ENCODE results near the gene DNAJB1. TPM values are rescaled to one million over a fixed set of nuclear protein-coding genes. Genes with fewer than 3 reads are reported as not detected.
"Not testable (repeated sequence)": the region's sequence is repeated elsewhere in the genome, so short reads cannot be mapped to it uniquely, and the experiment has no call there.

Gene DNAJB1
- polyA plus RNA-seq (2013, experiment 1 of 2; ENCODE audit: insufficient read length), result 67.6 TPM
- 72.2 TPM for polyA plus RNA-seq (2013, experiment 2 of 2; ENCODE audit: insufficient read length)

DNA sequence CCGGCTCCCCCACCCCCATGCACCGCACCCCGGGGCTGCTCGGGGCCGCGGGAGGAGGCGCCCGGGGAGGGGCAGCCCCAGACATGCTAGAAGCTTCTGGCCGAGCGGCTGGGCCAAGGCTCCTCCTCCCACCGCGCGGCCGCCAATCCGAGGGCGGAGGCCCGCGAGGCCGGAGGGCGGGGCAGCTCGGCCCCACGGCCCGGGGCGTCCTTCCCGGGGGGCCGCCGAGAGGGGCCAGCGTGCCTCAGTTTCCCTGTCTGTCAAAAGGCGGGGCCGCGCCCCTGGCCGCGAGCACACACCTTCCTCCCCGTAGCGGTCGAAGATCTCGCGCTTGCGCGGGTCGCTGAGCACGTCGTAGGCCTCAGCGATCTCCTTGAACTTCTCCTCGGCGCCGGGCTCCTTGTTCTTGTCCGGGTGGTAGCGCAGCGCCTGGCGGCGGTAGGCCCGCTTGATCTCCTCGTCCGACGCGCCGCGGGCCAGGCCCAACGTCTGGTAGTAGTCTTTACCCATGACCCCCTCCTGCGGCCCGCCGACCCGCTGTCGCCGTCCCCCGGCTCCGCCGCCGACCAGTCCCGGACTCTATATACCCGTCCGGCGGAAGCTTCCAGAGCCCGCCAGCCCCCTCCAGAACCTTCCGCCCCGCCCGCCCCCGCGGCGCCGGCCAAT is at the start of gene DNAJB1:
Gene DNAJB1, minus strand, starts transcription at position 558 of the 666 bp plus-strand sequence. Its CDS starts 48 bp downstream, at position 510.
- peak; percentile 80 for DNase-seq

DNA sequence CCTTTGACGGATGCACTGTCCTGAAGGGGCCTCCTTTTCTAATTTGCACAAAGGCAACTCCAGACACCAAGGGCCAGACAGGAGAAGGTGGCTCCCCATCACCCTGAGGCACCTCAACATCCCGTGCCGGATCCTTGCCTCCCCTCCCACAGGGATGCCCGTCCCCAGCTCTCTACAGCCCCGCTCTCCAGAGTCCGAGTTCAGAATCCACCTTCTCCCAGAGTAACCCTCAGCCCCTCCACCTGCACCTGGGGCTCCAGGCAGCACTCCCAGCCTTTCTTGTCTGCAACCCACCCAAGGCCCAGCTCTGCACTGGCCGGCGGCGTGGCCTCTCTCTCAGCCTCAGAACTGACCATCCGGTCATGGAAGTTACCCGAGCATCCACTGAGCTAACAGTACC is 48.9 kb upstream of the DNAJB1 start:
- no peak for DNase-seq

DNA sequence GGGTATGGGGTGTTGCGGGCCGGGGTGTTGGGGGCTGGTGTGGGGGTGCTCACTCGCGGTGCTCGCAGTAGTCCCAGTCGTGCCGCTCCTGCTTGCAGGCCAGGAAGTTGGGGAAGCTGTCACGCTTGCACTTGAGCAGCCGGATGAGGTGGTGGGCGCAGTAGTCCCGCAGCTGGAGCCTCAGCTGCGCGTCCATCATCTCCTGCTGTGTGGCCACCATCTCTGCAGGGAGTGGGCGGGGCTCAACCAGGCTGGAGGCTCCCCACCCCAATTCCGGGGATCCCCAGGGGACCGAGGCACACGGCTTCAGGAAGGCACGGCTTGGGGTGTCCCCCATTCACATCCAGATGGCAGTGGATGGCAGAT is 48.5 kb upstream of the DNAJB1 start:
- no peak for DNase-seq

DNA sequence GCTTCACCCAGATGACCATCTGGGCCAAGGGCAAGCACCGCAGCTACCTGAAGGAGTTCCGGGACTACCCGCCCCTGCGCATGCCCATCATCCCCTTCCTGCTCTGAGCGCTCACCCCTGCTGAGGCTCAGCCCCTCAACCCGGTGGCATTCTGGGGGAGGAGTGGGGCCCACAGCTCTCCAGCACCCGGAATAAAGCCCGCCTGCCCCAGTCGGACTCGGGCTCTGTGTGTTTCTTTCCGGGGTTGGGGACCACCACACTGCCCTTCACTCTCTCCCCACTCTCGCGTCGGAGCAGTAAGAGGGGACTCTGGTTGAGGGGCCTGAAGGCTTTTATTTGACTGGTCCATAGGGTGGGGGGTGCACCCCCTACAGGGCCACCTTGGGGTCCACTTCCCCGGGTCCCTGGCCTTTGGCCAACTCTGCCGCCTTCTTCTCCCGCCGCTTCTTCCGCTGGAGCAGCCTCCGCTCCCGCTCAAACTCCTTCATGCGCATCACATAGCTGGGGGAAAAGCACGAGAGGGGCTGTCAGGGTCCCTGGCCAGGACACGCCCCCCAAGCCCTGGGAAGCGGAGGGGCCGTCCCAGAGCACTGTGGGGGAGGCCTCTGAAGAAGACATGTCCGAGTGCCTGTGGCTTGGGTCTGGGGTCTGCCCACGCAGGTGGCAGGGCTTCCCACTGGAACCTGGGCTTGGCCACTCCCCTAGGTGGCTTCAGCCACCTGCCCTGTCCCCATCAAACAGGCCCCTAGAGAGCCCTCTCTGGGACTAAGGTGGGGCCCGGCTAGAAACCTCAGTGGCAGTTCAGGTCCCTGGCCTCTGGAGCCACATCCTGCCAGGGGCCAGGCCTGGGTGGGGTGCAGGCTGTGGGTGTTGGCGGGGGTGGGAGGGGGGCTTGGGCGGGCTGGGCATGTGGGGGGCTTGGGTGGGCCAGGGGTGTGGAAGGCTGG is 47.8 kb upstream of the DNAJB1 start:
- no peak for DNase-seq

DNA sequence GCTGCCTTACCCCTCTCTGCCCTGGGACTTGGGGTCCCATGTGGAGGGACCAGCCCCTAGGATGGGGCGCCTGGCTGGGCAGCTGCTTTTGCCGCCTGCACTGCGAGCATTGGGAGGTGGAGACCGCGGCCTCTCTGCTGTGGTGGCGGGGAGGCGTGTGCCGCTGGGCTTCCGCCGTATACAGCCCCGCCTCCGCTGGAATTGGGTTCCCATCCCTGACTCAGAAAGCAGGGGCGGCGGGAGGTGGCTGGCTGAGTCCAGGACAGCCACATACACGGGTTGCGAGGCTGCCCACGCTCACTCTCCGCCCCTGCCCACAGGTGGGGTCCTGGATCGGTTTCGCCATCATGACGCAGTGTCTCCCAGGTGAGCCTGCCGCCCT is 47.1 kb upstream of the DNAJB1 start:
- DNase-seq, result no peak

DNA sequence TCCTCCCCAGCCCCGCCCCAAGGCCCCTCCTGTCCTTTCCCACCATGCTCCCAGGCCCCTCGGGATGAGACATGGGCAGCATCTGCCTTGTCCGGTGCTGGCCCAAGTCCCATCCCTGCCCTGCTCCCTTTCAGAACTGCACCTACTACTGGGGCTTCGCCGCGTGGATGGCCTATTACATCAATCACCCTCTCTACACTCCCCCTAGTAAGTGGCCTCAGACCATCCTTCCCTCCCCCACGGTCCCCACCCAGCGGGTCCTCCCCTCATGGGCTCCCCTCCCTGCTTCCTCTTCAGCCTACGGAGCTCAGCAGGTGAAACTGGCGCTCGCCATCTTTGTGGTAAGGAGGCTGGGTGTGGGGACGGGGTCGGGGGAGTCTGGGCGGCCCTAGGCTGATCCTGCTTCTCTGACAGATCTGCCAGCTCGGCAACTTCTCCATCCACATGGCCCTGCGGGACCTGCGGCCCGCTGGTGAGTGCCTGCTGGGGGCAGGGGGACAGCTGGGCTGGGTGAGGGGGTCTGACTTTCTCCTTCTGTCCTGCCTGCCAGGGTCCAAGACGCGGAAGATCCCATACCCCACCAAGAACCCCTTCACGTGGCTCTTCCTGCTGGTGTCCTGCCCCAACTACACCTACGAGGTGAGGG is 46.6 kb upstream of the DNAJB1 start:
- DNase-seq, result not testable (repeated sequence)

DNA sequence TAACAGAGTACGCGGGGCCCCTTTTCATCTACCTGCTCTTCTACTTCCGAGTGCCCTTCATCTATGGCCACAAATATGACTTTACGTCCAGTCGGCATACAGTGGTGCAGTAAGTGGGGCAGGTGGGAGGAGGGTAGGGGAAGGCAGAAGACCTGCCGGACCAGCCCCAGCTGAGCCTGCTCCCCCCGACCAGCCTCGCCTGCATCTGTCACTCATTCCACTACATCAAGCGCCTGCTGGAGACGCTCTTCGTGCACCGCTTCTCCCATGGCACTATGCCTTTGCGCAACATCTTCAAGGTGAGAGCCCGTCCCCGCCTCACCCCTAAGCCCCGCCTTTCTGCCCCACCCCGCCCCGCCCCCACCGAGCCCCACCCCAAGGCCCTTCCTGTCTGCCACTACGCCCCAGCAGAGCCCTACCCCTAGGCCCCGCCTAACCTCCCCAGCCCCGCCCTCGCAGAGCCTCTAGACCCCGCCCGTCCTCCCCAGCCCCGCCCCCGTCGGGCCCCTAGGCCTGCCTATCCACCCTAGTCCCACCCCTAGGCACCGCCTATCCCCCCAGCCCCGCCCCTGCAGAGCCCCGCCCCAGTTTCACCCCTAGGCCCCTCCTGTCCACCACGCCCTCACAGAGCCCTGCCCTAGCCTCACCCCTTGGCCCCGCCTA is 45.9 kb upstream of the DNAJB1 start:
- DNase-seq, result no peak

DNA sequence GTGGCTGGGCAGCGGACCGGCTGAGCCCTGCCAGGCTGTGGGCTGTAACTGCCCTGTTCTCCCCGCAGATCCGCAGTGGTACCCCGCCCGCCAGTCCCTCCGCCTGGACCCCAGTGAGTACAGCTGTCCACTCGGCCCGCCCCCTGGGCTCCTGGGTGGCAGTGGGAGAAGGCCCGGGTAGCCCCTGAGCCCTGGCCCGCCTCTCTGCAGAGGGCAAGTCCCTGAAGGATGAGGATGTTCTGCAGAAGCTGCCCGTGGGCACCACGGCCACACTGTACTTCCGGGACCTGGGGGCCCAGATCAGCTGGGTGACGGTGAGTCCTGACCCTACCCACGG is 45.4 kb upstream of the DNAJB1 start:
- DNase-seq, result no peak

DNA sequence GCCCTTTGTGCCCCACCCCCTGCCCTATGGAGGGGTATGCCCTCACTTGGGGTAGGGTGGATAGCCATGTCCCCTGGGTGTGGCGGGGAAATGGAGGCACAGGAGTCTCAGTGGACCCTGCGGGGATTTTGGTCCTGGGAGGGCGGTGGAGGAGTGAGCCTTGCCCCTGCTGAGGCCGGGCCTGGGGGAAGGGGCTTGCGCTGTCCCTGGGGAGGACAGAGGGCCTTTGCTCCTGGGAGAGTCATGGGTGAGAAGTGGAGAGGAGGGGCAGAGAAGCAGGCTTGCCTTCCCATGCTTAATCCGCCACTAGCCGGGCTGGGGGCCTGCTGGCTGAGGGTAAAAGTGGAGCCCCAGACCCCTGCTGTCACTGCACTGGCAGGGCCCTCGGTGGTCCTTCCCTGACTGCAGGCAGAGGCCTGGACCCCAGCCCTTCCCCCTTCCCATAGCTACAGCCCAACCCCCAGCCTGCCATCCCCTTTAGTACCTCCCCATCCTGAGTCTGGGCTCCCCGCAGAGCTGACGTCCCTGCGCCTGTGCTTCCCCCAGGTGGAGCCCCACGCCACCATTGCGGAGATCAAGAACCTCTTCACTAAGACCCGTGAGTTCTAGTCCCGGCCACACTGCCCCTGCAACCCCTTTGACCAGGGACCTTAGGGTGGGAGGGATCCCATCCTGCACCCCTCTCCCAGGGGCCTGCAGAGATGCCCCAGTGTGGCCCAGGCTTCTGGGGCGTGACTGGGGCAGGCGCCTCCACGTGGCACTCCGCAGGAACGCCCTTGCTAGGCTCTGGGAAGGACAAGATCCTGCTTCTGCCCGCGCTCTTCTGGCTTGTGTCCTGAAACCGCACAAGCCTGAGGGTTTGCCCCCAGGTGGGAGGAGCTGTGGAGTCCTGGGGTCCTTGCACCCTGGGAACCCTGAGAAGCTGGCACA is 44.7 kb upstream of the DNAJB1 start:
- no peak for DNase-seq

DNA sequence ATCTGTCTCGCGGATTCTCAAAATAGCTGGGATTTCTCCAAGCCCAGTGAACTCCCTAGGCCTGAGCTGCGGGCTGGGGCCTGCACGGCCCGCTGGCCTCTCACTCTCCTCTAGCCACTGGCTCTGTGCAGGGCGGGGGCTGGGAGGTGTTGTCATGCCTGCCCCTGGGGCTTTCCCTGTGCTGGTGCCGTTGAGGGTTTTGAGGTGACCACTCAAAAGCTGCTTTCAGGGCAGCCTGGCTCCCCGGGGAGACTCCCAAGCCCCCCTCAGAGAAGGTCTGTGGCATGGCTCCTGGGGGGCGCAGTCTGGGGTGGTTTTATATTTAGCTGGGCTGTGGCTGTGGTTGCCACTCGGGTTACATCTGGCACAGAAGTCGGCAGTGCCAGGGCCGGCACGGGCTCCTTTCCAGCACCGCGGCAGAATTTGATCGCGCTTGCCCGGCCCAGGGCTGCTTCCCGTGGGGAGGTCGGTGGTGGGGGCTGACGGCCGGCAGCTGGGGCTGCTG is 43.7 kb upstream of the DNAJB1 start:
- no peak for DNase-seq

DNA sequence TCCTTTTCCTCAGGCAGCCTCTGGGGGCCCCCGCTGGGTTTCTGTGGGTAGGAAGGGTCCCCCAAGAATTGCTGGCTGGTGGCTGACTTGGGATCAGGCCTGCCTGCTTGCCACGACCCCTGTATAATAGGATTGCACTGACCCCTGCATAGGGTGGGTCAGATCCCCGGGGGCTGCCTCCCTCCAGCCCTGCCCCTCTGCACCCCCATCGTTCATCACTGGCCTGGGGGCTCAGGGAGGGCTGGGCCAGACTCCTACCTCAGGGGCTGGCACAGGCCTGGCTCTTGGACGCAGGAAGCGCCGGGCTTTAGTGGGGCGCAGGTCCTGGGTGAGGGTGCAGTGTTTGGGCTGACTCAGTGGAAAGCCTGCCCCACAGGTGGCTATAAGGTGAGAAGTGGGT is 43.1 kb upstream of the DNAJB1 start:
- no peak for DNase-seq

DNA sequence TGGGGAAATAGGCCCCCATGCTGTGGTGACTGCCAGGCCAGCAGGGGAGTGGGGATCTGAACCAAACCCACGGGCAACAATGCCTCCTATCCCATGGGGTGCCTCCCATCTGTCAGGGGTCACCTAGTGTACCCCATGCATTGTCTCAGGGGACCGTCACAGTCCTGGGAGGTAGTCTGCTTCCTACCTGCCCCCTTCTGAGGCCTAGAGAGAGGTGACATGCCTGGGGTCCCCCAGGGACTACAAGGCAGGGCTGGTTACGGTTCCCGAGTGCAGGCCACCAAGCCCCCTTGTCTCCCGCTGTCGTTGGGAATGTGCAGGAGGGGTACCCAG is 42.5 kb upstream of the DNAJB1 start:
- no peak for DNase-seq

DNA sequence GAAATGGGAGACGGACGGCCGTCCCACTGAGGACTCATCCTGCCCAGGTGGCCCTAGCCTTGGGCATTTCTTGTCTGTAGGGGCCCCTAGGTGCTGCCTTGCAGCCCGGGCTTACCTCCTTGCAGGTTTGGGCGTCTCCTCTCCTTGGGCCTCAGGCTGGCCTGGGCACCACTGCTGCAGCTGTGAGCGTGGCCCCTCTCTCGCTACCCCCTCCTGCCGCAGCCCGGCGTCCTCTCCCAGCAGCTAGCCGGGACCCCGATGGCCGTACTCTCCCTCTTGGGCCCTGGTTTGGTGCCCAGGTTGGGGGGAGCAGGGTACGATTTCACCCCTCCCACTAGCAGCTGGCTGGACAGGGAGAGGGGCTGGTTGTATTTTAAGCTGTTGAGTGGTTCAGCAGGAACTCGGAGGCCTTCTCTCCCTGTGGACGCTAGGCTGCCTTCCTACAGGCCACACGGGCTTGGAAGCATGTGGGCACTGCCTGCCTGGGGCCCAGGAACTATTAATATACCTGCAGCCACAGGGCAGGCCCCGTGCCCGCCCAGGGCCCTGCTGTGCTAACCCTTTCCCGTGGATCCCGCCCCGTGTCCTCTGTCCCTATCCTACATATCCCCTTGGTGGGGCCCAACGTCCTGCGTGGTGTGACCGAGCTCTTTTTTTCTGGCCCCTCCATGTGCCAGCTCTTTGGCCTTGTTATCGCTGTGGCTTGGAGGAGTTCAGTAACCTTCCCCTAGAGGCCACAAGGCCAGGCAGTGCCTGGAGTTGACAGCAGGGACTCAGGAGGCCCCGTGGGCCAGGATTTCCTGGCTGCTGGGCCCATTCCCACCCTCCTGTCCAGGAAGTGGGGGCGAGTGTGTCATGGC is 41.9 kb upstream of the DNAJB1 start:
- DNase-seq, result no peak

DNA sequence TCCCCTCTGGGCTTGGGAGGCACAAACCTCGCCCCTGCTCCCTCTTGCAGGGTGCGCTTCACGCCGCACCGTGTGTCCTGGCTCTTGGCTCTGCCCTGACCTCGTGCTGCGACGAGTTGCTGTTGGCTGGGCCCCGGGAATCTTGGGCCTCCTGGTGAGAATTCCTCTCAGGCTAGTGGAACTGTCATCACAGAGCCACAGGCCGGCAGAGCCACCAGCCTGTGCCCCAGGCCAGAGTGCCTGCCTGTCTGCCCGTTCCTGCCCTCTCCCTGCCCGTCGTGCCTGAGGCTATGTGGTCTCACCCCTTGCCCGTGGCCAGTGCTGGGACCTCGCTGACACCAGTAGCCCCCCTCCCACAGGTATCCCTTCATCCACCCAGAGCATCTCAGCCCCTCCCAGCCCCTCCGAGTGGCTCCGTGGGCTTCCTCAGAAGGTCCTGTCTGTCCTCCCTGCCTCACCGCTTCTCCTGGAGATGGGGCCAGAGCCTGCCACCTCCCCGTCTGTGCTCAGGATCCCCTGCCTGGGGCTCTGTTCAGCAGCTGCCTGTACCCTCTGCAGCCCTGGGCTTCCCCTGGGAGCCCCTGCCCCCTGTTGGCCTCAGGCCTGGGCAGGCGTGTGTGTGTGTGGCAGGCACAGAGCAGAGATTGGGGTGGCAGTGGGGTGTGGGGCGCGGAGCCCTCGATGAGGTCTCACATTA is 40.3 kb upstream of the DNAJB1 start:
- no peak for DNase-seq

DNA sequence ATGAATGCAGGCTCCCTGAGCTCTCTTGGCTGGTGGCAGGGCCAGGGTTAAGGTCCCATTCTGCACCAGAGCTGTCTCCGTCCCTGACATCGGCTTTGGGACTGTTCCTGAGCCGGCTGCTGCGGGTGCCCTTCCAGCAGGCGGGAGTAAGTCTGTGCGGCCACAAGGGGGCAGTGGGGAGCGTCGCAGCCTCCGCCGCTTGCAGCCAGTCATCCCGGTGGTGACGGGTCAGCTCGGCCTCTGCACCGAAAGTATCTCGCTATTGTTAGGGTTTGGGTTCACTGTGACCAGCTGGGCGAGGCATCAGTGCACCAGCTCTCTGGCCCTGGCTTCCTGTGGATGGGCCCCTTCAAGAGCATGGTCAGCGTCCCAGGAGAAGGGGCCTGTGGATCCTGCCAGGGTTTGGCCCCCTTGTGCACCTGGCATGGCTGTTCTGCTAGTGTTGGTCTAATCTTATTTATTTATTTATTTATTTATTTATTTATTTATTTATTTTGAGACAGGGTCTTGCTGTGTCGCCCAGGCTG is 38.5 kb upstream of the DNAJB1 start:
- DNase-seq, result peak; percentile 70

DNA sequence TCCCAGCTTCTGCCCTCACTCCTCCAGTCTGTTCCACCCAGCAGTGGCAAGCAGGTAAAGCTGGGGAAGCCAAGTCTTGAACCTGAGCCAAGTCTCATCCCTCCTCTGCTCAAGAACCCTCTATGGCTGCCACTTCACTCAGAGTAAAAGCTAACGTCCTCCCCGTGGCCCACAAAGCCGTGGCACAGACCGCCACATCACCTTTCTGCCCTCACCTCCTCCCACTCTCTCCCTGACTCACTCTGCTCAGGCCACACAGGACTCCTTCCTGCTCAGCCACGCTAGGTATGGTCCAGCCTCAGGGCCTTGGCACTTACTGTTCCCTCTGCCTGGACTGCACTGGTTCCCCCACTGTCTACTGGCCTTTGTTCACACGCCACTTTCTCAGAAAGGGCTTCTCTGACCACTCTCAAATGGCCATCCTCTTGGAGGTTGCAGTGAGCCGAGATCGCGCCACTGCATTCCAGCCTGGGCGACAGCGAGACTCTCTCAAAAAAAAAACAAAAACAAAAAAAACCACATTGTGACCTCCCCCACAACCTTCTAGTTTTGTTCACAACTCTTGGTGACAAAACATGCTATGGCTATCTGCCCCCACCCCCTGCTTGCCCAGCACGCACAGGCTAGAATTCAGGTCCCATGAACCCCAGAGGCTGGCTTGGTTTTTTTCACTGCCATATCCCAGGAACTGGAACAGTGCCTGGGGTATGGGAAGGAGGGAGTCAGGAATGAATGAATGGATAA is 37.9 kb upstream of the DNAJB1 start:
- no peak for DNase-seq

DNA sequence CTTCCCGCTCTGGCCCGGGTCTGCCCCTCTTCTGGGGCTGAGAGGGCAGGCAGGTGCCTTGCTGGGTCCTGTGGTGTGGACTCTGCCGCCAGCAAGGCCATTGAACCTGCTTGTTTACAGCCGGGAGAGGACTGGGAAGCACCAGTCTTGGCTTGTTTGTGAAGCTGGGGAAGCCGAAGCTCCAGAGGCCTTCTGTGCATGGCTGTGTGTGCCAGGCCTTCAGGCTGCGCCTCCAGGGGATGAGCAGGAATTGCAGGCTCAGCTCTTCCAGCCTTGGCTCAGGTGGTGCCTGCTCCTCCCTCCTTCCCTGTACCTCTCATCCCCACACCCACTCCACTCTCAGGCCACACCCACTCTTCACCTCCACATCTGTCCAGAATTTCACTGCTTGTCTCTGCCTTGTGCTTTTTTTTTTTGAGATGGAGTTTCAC is 36.2 kb upstream of the DNAJB1 start:
- no peak for DNase-seq

DNA sequence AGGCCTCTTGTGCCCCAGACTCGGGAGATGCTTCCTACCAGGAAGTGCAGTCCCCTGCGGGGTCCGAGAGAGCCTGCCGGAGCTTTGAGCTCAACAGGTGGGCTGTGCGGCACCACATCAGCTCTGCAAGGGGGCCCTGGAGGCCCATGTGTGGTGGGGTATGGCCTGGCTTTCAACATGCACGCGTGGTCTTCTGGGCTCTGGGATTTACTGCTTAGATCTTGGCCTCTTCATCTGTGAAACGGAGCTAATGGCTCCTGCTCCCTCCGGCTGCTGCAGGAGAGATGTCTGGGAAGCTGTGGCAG is 35.7 kb upstream of the DNAJB1 start:
- DNase-seq, result no peak

Data from fibroblast of skin of scalp (primary cell).